ENCODE results near the gene SLC16A12.
"Not testable (repeated sequence)": the region's sequence is repeated elsewhere in the genome, so short reads cannot be mapped to it uniquely, and the experiment has no call there.

SLC16A12 gene

DNA sequence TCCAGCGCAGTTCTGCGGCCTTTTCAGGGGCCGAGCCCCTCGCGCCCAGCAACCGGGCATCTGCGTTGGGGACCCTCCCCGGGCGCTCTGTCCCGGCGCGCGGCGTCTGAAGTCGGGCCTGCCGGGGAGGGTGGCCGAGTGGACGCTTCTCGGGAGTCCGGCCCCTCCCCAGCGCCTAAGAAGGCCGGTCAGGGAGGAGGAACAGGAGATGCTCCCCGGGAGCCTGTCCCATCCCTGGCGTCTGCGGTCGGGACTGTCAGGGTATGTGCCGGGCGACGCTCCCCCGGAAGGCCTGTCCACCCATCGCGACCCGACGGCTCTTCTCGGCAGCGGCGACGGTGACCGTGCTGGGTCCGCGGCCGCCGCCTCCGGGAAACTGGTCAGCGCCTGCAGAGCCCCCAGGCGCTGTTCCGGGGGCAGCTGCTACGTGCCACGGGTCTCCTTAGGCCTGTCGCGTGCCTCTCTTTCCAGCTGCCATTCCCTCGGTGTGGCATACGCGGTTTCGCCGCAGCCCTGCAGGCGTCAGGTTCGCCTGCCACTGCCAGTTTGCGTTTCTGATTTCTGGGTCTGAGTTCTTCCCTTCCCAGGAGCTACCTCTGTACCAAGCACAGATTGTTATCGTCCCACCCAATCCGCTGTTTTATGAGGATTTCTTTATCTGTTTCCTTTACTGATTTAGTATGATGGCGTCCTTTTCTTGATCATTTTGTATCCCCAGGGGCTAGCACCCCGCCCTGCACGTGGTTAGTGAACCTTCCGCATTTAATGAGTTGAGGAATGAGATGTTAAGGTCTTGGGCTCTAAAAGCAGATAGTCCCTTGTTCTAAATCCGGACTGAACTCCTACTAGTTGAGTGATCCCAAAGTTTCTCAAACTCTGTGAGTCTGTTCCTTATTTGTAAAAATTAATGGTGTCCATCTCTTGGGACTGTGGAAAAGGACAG, 120.2 kb downstream of the SLC16A12 start:
- no peak for DNase-seq

- DNase-seq = peak; percentile 44
Observed at GRCh38 chr10:89414146-89414878, 121.1 kb downstream of the SLC16A12 start, which contains the start of gene IFIT5. IFIT5 (plus strand) TSS chr10:89414568; CDS start chr10:89414799, 231 bp downstream.

GRCh38 chr10:89413398-89413912, 121.9 kb downstream of the SLC16A12 start:
- no peak for DNase-seq

- DNase-seq = not testable (repeated sequence)
Observed at GRCh38 chr10:89412276-89412675, 123.1 kb downstream of the SLC16A12 start.

DNA sequence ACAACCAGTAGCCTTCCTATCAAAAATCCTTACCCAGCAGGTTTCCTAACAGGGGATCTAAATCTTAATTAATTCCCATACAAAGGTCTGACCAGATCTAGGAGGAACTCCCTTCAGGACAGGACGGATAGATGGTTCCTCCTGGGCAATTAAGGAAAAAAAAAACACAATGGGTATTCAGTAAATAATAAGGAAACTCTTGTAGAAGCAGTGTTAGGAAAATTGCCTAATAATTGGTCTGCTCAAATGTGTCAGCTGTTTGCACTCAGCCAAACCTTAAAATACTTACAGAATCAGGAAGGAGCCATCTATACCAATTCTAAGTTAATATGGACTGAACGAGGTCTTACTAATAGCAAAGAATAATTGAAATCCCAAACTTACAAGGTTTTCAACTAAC, 124.3 kb downstream of the SLC16A12 start:
- not testable (repeated sequence) for DNase-seq

- DNase-seq = not testable (repeated sequence)
Observed at GRCh38 chr10:89410551-89410950, 124.8 kb downstream of the SLC16A12 start.

GRCh38 chr10:89409282-89409681, 126.1 kb downstream of the SLC16A12 start:
- not testable (repeated sequence) for DNase-seq

- DNase-seq = not testable (repeated sequence)
Observed at GRCh38 chr10:89407792-89408191, 127.6 kb downstream of the SLC16A12 start.

DNA sequence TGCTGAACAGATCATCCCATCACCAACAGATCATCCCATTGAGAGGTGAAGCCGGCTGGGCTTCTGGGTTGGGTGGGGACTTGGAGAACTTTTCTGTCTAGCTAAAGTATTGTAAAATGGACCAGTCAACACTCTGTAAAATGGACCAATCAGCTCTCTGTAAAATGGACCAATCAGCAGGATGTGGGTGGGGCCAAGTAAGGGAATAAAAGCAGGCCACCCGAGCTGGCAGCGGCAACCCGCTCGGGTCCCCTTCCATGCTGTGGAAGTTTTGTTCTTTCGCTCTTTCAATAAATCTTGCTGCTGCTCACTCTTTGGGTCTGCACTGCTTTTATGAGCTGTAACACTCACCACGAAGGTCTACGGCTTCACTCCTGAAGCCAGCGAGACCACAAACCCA, 129.2 kb downstream of the SLC16A12 start:
- not testable (repeated sequence) for DNase-seq

DNA sequence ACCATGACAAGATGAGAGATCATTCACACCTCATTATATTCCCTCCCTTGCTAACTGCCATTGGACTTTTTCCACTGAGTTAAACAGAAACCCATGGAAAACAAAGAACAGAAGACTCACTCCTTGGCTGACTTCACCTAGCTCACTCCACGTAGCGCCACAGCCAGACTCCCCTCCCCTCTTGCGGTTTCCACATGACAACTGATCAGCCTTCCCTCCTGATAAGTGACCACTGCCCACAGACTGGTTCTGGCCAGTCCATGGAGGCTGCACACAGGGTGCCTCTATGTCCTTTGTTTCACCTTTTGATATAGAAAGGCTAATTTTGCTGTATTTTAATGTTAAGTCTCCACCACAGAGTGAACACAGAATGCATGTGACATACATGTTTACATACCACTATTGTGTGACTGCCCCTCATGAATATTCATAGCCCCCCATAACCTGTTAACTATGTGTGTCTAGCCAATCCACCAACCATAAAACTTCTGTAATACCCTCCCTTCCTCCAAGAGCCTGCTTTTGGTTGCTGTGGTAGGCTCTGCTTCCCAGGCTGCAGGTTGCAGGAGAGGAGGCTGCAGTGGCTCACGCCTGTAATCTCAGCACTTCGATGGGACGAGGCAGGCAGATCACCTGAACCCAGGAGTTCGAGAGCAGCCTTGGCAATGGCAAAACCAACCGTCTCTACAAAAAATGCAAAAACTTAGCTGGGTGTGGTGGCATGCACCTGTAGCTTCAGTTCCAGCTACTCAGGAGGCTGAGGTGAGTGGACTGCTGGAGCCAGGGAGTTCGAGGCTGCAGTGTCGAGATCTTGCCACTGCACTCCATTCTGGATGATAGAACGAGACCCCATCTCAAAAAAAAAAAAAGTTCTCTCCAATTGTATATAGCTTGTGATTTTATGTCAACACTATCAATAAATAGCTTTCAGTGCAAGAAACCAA, 131.0 kb downstream of the SLC16A12 start:
- DNase-seq = no peak

DNA sequence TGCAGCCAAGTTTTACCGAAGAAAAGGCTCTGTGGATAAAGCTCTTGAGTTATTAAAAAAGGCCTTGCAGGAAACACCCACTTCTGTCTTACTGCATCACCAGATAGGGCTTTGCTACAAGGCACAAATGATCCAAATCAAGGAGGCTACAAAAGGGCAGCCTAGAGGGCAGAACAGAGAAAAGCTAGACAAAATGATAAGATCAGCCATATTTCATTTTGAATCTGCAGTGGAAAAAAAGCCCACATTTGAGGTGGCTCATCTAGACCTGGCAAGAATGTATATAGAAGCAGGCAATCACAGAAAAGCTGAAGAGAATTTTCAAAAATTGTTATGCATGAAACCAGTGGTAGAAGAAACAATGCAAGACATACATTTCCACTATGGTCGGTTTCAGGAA, 132.4 kb downstream of the SLC16A12 start:
- DNase-seq = no peak

GRCh38 chr10:89399956-89400355, 135.4 kb downstream of the SLC16A12 start:
- no peak for DNase-seq

- DNase-seq = no peak
Observed at GRCh38 chr10:89398003-89398749, 137.2 kb downstream of the SLC16A12 start.

GRCh38 chr10:89395141-89395540, 140.3 kb downstream of the SLC16A12 start:
- DNase-seq = no peak

- peak; percentile 34 for DNase-seq
Observed at GRCh38 chr10:89393898-89394297, 141.5 kb downstream of the SLC16A12 start.

- no peak for DNase-seq
Observed at GRCh38 chr10:89392974-89393373, 142.4 kb downstream of the SLC16A12 start.

DNA sequence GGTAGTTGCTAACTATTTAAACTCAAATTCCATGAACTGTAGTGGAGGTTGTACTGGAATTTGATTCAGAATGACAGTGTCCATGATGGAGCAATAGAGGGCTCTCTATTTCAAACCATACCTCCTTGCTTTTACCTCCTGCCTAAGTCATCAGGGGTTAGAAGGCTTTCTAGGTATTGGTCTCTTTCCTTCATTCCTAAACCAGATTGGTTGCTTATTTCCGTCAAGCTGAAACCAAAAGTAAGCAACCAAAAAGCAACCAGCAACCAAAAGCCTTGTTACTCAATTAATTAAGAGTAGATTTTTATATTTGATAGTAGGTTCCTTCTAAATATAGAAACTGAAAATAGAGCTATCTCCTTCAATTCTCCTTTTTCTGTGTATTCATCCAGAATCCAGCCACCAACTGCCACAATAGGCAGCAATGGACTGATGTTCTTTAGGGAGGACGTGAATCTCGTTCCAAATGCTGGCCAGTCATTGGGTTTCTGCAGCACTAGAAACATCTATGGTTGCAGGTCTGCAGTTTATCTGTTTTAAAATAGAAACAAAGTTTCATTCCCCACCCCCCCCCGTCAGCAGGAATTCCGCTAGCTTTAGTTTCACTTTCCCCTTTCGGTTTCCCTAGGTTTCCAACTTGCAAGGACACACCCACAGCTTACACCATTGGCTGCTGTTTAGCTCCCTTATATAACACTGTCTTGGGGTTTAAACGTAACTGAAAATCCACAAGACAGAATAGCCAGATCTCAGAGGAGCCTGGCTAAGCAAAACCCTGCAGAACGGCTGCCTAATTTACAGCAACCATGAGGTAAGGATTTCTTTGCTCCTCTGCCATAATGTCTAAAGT, 143.3 kb downstream of the SLC16A12 start, which contains the start of gene IFIT1:
Gene IFIT1, plus strand, starts transcription at position 717 of the 850 bp plus-strand sequence. Its CDS starts 90 bp downstream, at position 807.
- peak; percentile 55 for DNase-seq

- DNase-seq = not testable (repeated sequence)
Observed at GRCh38 chr10:89391226-89391576, 144.2 kb downstream of the SLC16A12 start.

DNA sequence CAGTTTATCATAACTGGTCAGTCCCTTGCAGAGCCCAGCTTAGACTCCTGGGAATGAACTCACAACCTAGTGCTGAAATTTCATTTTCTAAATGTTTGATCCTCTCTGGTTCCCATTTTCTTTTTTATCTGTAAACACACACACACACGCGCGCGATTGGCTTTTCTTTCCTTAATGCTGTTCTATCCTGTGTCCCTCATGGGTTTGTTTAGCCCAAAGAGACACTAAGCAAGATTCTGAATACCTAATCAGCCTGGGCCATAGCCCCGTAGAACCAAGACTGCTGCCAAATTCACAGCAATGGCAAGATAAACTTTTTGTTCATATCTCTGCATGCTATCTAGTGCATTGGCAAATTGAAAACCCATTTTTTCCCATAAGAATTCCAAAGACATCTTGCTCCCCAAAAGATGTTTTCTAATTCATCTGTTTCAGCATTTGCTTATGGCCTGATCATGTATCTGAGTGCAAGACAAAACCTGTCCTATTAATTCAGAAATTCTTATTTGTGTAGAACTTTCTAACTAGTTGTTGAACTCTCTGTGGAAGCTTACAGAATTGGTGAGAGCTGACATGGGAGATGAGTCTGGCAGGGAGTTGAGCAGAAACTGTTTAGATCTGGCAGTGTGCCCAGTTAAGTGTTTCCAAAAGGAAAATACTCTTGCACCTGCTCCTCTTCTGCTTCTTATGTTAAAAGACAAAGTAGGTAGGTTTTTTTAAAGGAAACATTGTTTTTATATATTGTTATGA, 144.7 kb downstream of the SLC16A12 start:
- no peak for DNase-seq

DNA sequence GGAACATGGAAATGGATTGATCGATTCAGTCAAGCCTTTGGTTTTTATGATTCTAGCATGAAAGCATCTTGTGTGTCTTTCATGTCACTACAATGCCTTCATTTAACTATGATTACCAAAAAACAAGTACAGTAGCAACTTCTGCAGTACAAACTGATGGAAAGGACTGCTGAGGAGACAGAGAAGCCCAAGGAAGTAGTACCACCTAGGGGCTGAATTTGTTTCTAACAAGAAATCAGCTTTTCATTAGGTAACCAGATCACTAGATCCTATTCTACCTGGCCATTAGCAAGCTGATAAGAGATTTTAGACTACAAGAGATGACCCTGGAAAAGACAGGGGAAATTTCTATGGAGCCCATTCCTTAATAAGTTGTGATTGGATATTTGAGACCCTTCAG, 146.1 kb downstream of the SLC16A12 start:
- DNase-seq = peak; percentile 30

All from DMS153 (cell line).